ENCODE measurements around the gene GPC5. TPM values are rescaled to one million over a fixed set of nuclear protein-coding genes. Genes with fewer than 3 reads are reported as not detected.

The GPC5 gene
- total and polyA plus RNA-seq, 10 donors = 0.04 to 0.83 (median 0.26) TPM; not detected in 3

DNA sequence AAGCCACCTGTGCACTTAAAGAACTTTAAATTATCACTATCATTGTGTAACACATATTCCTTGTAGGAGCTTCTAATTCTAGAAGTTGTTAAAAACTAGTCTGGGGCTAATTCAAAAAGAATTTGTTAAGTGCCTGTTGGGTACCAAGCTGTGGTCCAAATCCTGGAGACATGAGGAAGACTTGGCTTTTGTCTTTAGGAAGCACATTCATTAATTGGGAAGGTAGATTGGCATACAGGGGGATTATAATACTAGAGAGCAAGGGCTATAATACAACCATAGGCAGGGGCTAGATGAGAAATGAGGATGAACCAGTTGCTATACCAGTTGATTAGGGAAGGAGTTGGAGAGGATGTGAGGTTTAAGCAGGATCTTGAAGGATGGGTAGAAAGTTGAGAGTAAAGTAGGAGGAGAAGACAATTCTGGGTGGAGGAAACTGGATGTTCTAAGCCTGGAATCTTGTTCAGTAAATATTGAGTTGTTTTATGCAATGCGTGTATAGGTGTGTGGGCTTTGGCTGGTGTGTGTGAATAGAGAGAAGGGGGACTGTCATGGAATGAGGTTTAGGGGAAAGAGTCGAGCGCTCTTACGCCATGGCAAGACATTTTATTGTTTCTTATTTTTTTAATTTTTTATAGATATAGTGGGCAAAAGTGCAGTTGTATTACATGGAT is 350.1 kb downstream of the GPC5 start:
- intact Hi-C loops (cut with DNase I; ENCODE audit: low total_unique reads) = no loop called here
- DNase-seq = no peak
- H3K27ac ChIP-seq = no peak overlapping the region
- no peaks in the 10 kb centered on the region for H3K4me1 ChIP-seq
- WGBS, 5 donors = 89 to 98% (median 94%) methylated on average over 4 of the region's 4 CpGs
- no peaks in the 10 kb centered on the region for H3K27me3 ChIP-seq (replicated peaks in 1 of 7)
- peaks cover 0 to 5% (median 0%) of the 10 kb centered on the region in 8 donors for H3K9me3 ChIP-seq
- no peak for TF ChIP-seq CTCF (IDR thresholded peaks at IDR 0.05 in 8 of 11, conservative IDR thresholded peaks at IDR 0.05 in 3 of 11)
- TF ChIP-seq POLR2A (IDR thresholded peaks at IDR 0.05) = no peak
- no peak for TF ChIP-seq POLR2AphosphoS5 (IDR thresholded peaks at IDR 0.05)
- no peaks in the 10 kb centered on the region for H3K36me3 ChIP-seq
- H3K4me3 ChIP-seq = no peak overlapping the region

DNA sequence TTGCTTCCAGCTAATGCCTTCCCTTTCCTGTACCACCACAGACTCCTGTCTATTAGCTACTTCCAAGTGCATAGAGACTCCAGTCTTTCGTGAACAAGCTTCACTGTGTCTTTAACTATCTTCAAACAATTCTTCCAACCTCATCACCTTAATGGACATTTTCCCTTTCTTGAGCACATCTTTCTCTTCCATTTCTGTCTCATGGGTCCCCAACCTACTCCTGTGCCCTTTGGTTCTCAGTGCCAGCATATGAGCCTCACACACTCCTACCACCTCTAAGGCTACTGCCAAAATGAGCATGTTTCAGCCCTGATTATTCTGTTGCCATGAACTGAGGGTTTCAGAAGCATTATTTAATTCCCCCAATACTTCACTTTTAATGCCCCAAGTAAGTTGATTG is 360.3 kb downstream of the GPC5 start:
- Histone ChIP-seq H3K36me3 (no peaks in the 10 kb centered on the region), H3K4me3 (no peak overlapping the region), H3K27ac (no peak overlapping the region), H3K9me3 (no peaks in the 10 kb centered on the region), H3K27me3 (replicated peaks in 1 of 7) (no peaks in the 10 kb centered on the region), H3K4me1 (no peaks in the 10 kb centered on the region)
- WGBS, 5 donors = 78 to 90% (median 82%) methylated on average over 1 of the region's 1 CpG
- intact Hi-C loops (cut with DNase I; ENCODE audit: low total_unique reads) = no loop called here
- no peak for DNase-seq
- TF ChIP-seq POLR2A (IDR thresholded peaks at IDR 0.05) (no peak), CTCF (IDR thresholded peaks at IDR 0.05 in 8 of 11, conservative IDR thresholded peaks at IDR 0.05 in 3 of 11) (no peak), POLR2AphosphoS5 (IDR thresholded peaks at IDR 0.05) (no peak)

DNA sequence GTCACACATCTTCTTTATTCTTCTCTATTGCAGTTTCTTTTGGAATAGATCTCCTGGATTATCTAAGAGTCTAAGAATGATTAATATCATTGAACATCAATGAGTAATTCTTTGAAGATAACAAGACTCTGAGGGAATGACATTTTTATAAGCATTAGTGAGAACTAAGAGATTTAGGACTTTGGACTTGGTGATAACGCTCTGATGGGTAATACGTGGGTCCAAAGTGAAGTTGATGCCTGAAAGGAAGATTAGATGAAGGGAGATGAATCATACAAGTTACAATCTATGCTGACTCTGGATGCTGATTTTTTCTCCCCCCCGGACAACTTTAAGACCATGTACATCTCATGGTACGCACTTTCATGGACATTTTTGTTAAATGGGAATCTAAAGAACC is 364.5 kb downstream of the GPC5 start:
- H3K4me1 ChIP-seq = no peaks in the 10 kb centered on the region
- WGBS, 5 donors = 86 to 94% (median 89%) methylated on average over 4 of the region's 4 CpGs
- no peaks in the 10 kb centered on the region for H3K36me3 ChIP-seq
- H3K9me3 ChIP-seq = no peaks in the 10 kb centered on the region
- intact Hi-C loops (cut with DNase I; ENCODE audit: low total_unique reads) = no loop called here
- no peak for DNase-seq
- H3K4me3 ChIP-seq = no peak overlapping the region
- TF ChIP-seq POLR2A (IDR thresholded peaks at IDR 0.05) = no peak
- no peak for TF ChIP-seq CTCF (IDR thresholded peaks at IDR 0.05 in 8 of 11, conservative IDR thresholded peaks at IDR 0.05 in 3 of 11)
- no peak for TF ChIP-seq POLR2AphosphoS5 (IDR thresholded peaks at IDR 0.05)
- H3K27ac ChIP-seq = no peak overlapping the region
- no peaks in the 10 kb centered on the region for H3K27me3 ChIP-seq (replicated peaks in 1 of 7)

- intact Hi-C loops (cut with DNase I; ENCODE audit: low total_unique reads) = no loop called here
- no peak for DNase-seq
- 73 to 86% (median 75%) methylated on average over 7 of the region's 7 CpGs for WGBS, 5 donors
- no peaks in the 10 kb centered on the region for H3K9me3 ChIP-seq
- no peaks in the 10 kb centered on the region for H3K36me3 ChIP-seq
- TF ChIP-seq CTCF (IDR thresholded peaks at IDR 0.05 in 8 of 11, conservative IDR thresholded peaks at IDR 0.05 in 3 of 11) (no peak), POLR2A (IDR thresholded peaks at IDR 0.05) (no peak), POLR2AphosphoS5 (IDR thresholded peaks at IDR 0.05) (no peak)
- no peak overlapping the region for H3K4me3 ChIP-seq
- no peak overlapping the region for H3K27ac ChIP-seq
- H3K27me3 ChIP-seq (replicated peaks in 1 of 7) = no peaks in the 10 kb centered on the region
- no peaks in the 10 kb centered on the region for H3K4me1 ChIP-seq
Observed at GRCh38 chr13:91764527-91764926, 366.1 kb downstream of the GPC5 start.

All from spleen (tissue), 11 donors.